IPS DF 19.7 (cell line): ENCODE data around the gene MTG2.

ENCODE experiments used
- DNase-seq: peaks from one replicate; pipeline ENCODE4 v3.0.0-alpha.2; 2013; ENCODE audit warnings: low read depth, low spot score

MTG2 gene

GRCh38 chr20:62235777-62236157 lies 52.9 kb downstream of the MTG2 start:
- no peak for DNase-seq

- DNase-seq = no peak
These were observed 53.4 kb downstream of the MTG2 start for GRCh38 chr20:62236200-62236599.

GRCh38 chr20:62236766-62237513 lies 54.1 kb downstream of the MTG2 start:
- no peak for DNase-seq

GRCh38 chr20:62237514-62237800 lies 54.6 kb downstream of the MTG2 start:
- DNase-seq = no peak

- DNase-seq = peak; percentile 75
These were observed 55.2 kb downstream of the MTG2 start, which contains the start of gene OSBPL2 for GRCh38 chr20:62237801-62238568. Gene OSBPL2 (plus strand): TSS chr20:62238521. CDS start chr20:62256185, 17,664 bp downstream.

GRCh38 chr20:62238569-62239277 lies 55.9 kb downstream of the MTG2 start:
- DNase-seq = no peak

- no peak for DNase-seq
These were observed 56.6 kb downstream of the MTG2 start for GRCh38 chr20:62239278-62239879.

GRCh38 chr20:62240020-62240685 lies 57.3 kb downstream of the MTG2 start:
- no peak for DNase-seq

GRCh38 chr20:62241506-62241905 lies 58.7 kb downstream of the MTG2 start:
- DNase-seq = no peak

- no peak for DNase-seq
These were observed 59.3 kb downstream of the MTG2 start for GRCh38 chr20:62242176-62242575.

- DNase-seq = no peak
These were observed 60.3 kb downstream of the MTG2 start for GRCh38 chr20:62243106-62243505.

- DNase-seq = no peak
These were observed 61.2 kb downstream of the MTG2 start for GRCh38 chr20:62243906-62244515.

GRCh38 chr20:62244644-62245108 lies 61.8 kb downstream of the MTG2 start:
- no peak for DNase-seq

- DNase-seq = no peak
These were observed 63.1 kb downstream of the MTG2 start for GRCh38 chr20:62245911-62246280.

- no peak for DNase-seq
These were observed 63.6 kb downstream of the MTG2 start for GRCh38 chr20:62246431-62246830.

- no peak for DNase-seq
These were observed 64.2 kb downstream of the MTG2 start for GRCh38 chr20:62246872-62247652.

- no peak for DNase-seq
These were observed 66.2 kb downstream of the MTG2 start for GRCh38 chr20:62248890-62249560.

- no peak for DNase-seq
These were observed 69.6 kb downstream of the MTG2 start for GRCh38 chr20:62252342-62252966.
